ENCODE data around the gene CD93.

Gene CD93

DNA sequence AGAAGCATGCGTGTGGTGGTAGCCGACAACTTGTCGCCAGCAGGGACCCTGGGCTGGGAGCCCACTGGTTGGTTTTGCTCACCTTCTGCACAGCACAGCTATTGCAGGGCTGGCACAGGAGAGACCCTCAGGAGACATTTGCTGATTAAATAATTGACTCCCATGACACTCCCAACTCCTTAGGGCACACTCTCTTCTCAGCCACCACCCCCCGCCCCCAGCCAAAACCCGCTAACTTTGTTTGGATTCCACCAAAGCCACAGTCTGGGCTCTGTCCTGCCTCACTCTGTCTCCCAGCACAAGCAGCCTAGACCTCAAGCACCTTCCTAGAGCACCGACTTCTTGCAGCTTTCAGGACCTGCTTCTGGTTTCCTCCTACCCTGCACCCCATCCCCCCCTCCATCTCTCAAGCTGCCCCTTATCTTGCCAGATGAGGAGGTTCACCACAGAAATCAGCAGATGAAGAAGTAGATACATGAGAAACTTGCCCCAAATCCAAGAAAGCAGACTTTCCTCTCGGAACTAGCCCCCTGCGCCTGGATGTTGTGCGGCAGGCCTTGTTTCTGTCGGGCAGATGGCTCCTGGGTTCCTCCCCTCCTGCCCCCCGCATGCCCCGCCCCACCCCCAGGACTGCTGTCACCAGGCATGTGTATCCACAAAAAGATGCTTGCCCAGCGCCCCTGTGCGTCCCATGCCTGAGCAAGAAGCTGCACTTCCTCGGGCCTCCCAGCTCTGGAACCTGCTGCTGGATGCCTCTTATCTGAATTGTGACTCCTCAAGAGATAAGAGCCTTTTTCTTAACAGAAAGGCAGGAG lies 35.0 kb upstream of the CD93 start:
- DNase-seq: no peak

DNA sequence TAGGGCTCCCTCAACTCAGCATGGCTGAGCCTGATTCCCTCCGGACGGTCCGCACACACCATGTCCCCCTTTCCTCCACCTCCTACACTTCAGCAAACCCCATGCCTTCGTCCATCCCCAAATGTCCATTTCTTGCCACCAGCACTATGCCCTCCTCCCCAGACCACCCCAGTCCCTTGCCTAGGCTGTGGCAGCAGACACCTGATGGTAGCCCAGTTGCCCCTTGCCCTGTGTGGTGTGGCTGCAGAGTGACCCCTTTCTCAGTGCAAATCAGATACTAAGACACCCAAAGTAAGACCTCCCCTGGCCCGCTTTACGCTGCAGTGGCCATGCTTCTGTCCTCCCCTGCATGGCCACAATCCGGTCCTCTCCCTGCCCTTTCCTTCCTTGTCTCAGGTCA lies 34.1 kb upstream of the CD93 start:
- DNase-seq: no peak

DNA sequence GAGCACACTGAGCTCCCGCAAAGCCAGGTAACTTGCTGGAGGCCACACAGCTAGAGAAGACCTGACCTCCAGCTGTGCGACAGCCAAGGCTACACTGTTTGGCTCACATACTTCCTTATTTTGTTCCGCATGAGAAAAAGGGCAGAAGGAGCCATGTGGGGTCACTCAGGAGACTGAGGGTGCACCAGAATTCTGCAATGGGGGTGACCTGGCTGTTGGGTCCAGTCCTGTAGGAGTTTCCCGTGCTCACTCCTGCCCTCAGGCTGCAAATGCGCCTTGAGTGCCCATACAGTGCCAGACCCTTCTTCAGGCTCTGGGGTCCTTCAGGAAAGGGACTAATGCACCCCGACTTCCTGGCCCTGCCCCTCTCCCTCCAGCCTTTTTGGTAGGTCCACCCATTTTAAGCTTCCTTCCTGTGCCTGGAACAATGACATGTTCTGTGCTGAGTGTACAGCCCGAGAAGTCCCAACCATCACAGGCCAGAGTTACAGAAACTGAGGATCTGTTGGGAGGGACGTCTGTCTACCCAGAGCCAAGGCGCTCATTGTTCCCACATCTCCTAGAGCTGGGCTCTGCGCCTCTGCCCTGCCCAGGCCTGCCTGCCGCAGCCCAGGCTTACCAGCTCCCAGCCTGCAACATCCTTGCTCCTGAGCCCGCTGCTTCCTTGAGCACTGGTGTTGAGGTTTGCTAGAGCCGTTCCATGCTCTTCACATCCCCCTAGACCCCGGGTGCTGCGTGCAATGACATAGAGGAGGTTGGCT lies 33.5 kb upstream of the CD93 start:
- DNase-seq: no peak

DNA sequence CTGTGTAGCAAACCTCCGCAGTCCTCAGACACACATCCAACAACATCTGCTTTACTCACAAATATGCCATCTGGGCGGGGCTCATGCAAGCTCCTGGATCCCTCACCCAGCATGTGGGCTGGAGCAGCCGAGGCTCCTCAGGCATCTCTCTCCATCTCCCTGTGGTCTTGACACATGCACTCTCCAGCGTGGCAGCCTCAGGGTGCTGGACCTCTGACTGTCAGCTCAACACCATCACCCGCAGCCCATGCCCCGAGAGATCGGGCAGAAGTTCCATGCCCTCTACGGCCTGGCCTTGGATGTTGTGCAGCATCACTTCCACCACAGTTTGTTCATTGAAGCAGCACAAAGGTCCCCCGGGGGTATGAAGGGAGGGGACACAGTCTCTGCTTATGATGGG lies 32.6 kb upstream of the CD93 start:
- DNase-seq: no peak

DNA sequence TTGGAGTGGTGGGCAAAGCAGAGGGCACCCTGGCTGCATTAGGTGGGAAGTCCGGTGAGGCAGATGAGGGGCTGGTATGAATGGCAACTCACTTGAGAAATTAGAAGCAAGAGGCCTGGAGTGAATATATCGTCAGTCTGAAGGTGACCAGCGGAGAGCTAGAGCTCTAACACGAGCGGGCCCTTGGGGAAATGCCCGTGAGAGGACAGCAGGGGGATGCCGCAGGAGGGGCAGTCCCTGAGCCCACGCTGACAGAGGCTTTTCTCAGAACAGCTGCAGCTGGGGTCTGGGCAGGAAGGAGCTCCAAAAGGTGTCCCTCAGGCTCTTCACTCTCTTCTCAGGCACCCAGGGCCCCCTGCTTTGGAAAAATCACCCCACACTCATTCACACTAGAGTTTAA lies 32.0 kb upstream of the CD93 start:
- no peak for DNase-seq

DNA sequence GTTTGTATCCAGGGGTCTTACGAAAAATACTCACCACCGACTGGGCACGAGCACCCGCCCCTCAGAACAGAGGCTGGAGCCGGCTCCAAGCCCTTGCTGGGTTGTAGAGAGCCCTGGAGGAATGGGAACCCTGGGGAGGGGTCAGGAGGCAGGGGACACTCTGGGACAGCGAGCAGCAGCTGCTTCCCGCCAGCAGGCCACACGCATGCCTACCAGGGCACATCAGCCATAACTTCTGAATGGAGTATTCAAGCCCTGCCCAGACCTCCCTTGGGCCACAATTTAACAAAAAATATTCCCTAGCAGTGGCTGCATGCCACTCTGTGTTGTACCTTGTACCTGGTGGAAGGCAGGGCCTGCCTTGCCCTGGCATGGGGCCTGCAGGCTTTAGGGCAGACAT lies 31.6 kb upstream of the CD93 start:
- DNase-seq: no peak

DNA sequence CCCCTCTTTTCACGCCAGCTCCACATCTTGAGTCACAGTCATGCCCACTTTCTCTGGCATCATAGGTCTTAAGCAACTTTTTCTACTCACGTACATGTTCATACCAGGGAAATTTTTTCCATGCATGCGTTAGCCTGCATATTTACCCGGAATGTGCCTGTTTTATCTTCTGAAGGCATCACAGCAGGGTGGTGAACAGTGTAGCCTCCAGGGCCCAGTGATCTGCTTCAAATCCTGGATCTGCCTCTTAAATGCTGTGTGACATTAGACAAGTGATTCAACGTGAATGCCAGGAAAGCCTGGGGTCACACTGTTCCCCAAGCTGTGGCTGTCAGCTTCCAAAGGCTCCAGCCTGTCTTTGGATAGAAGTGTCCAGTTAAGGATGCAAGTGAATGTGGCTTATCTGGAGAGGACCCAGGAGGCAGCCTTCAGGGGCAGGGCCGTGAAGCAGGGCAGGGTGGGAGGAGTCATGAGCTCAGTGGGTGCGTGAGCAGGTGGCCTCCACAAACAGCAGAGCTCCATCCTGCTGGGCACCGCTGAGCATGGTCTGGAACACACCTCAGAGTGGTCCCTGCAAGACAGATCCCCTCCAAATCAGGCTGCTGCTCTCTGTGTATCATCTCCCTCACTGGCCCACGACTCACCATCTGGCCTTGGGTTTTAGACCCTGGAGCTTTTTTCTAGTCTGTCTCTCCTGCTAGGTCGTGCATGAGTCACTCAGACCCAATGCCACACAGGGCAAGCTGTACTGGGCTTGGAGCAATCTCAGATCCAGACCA lies 30.4 kb upstream of the CD93 start:
- DNase-seq: no peak

DNA sequence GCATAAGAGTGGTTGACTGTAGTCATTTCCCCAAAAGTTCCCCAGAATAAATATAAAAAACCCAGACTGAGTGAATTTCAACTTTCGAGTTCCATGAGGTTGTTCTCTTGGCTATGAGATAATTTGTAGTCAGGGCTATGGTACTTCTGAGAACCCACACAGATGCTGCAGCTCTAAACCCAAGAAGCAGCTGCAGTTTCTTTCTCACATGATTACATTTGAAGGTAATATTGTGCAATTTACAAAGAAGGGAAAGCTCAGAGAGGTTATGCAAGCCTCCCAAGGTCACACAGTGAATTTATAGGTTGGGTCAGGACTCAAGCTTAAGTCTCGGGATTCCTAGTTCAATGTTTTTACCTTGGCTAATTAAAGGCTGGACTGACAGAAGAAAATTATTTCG lies 29.7 kb upstream of the CD93 start:
- DNase-seq: no peak

DNA sequence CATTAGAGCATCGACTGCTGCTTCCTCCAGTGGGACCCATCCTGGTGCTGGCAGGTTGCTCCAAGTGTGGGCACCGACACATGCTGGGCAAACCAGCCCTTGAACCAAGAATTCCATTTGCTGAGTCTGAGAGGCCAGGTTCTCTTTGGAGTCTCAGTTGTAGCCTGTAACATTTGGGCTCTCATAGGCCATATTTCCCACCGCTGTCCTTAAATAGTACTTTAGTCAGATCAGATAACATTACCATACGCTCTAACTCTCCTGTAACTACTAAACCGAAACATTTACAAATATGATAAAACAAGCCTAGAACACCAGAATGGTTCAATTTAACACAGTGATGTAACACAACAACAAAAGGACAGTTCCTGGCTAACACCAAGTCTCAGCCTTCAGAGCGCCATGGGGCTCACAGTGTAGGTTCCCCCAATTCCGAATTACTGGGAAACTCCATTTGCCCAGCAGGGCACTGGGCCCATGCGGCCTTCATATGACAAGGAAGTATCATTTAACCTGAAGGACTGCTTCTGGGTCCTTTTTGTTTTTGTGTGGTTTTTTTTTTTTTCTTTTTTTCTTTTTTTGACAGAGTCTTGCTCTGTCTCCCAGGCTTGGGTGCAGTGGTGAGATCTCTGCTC lies 28.4 kb upstream of the CD93 start:
- no peak for DNase-seq

DNA sequence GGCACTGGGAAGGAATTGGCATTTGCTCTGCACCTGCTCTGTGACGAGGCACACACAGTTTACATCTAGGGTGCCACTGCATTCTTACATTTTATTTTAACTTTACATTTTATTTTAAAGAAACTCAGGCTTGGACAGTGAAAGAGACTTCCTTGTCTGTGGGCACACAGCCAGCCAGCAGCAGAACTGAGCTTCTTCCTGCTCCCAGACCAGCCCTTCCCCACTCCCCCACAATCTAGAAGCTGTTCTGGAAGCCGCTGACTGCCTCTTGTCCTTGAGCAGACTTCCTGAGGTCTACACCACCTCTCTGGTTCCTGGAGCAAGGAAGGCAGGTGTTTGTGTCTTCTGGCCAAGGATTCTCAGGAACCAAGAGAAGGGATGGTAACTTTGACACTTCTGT lies 27.9 kb upstream of the CD93 start:
- no peak for DNase-seq

DNA sequence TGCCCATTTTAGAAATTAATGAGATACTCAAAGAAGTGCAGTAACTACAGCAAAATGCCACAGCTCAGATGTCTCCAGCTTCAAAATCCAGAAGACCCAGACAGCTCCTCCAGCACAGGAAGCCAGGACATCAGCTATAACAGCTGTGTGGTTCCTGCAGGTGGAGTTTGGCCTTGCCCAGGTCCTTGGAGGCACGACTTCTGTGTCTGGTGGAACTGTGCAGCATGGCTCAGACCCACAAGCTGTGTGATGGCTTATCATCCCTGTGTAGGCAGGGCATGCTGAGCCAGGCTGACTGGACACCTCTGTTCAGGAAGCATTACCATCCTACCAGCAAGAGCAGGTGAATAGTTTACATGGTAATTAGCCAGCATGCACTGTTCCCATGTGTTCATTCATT lies 26.5 kb upstream of the CD93 start:
- DNase-seq: no peak

DNA sequence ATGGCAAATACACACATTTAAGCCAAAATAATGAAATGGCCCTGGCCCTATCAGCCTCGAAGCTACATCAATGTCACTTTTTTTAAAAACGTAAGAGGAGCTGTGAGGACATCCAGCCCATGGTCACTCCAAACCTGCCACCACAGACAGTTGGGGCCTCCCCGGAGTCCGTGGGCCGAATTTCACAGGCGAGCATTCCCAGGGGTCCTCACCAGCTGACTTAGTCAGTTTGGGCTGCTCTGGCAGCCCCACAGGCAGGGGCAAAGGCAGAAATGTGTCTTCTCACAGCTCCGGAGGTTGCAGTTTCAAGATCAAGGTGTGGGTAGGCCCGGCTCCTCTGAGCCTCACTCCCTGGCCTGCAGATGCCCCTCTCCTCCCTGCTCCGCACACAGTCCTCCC lies 25.8 kb upstream of the CD93 start:
- DNase-seq: no peak

DNA sequence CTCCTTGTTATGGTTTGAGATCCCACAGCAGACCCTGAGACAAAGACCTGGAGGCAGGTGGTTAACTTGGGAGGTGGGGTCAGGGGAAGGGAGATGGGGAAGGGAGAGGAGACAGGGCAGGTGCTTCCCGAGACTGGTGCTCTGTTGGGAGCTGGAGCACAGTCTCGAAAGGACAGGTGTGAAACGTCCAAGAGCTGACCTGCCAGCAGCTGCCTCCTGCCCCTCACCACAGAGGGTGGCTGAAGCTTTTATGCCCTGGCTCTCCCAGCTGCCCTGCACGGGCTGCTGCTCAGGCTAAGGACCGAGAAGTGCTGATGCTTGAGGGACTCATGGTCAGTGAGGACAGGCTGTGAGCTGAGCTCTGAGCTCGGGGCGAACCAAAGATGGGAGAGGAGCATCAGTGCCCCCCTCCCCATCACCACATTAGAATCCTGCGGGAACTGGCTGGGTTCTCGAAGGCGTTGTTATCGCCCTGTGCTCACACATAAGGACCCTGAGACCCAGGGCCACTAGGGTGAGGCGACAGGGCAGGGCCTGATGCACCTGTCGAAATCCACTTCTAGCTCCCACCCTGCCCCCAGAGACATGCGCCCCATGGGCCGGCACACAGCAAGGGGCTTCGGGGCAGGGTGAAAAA lies 25.3 kb upstream of the CD93 start:
- DNase-seq: no peak

DNA sequence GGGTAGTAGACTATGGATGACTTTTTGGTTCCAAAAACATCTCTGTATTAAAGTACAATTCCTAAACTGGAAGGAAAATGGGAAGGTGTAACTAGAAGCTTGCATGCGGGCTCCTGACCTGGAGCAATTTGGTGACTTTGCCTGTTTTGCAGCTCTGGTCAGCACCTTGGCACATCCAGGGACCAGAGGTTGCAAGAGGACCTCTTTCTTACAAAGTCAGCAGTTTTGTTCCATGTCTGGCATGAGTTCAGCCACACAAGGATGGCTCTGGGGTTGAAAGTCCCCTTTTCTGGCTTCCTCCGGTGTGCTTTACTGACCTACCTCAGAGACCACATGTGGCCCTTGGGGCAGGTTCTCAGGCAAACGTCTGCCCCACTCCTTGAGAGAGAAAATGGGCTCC lies 22.7 kb upstream of the CD93 start:
- no peak for DNase-seq

DNA sequence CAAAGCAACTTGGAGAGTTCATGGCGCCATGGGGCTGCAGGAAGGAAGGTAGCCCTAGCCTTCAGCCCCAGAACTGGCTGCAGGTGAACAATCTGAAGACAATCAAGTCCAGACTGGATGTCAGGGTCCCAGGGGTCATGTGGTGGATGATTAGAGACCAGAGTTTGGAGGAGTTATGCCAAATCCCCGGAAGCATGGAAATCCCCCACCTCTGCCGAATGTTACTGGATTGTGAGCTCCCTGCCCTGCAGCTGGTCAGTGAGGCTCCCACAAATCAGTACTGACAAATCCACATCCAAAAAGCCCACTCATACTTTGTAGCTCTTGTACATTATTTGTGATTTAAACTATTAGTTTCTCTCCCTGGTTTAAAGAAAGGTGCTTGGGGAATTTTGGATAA lies 21.3 kb upstream of the CD93 start:
- no peak for DNase-seq

DNA sequence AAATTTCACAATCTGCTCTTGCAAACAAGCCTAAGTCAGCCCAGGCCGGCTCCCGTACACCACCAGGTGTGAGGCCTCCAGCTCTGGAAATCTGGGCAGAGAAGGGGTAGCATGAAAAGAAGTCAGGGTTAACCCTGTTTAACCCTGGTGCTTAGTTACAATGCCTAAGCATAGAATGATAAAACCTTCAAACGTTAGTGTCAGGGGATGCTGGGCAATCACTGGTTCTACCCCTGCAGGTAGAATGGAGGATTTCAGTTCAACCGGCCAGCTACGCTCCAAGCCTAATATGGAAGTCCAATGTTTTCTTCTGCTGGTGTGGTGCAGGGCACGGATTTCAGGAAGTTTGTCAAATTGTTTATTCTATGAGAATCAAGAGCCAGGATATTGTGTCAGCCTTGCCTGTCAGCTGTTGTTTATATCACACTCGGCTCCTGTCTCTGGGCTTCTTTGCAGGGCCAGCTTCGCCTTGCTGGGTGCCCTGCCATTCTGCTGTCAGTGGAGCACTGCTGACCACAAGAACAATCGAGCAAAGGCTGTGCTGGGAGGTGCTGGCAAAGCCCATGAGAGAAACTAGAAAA lies 20.2 kb upstream of the CD93 start:
- no peak for DNase-seq

DNA sequence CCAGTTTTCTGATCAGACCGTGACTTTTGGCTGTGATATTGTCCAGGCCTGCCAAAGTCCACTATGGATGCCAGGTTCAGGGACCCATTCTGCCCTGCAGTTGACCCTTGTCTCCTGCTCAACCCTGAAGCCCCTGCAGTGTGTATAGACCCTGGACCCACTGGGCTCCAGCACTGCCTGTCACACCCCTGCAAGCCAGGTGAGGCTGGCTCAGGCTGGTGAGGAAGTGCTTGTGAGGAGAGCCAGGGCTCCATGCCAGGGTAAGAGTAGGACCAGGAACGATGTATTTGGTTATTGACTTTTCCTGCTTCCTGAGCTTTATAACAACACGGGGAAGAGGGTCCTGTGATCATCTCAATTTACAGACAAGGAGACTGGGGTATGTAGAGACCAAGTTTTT lies 19.1 kb upstream of the CD93 start:
- no peak for DNase-seq

DNA sequence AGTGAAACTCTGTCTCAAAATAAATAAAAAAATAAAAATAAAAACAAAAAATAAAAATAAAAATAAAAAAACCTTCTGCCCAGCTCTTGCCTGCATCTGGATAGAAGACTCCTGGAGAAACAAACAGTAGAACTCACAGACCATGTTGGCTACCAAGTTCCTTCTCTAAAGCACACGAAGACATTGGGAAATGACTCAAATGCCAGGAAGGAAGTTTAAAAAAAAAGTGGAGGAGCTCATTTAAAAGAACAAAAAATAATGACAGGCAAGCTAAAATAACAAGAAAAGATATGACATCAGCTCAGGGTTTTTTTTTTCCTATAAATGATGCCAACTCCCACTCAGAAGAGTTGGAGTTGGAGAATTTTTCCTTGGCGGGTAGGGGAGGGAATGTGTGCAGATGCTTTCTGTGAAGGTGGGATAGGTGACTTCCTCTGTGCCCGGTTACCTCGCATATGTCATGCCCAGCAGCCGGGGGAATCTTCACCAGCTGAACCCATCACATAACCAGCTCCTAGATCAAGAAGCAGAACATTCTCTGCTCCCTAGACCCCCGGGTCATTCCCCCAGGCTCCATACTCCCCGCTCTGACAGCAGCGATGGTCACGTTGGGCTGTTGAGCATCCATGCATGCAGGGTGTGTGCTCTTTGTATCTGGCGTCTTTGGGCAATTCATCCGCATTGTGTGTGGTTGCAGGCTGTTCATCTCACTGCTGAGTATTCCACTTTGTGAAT lies 17.3 kb upstream of the CD93 start:
- no peak for DNase-seq

DNA sequence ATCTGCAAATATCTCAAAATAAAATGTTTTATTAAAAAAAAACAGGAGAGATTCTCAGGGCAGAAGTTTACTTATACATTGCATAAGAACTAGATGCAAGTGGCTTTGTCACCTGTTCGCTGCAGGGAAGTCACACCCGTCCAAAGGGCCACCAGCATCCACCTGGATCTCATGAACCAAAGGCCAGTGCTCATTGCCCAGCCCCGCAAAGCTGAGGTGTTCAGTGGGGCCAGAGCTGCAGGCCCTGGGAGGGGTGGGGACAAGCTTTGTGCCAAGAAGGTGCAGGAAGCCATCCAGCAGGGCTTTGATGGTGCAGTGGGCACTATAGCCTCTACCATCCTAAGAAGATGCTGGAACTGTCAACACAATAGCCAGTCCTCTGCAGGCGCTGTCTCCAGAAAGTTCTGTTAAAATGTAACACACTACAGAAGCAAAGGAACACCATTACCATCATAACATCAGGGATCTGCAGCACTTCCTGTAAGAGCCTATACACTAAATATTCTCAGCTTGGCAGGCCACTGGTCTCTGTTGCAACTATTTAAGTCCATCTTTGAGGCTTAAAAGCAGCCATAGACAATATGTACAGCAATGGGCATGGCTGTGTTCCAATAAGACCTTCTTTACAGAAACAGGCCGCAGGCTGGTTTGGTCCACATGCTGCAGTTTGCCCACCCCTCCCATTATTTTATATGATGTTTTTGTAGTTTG lies 15.7 kb upstream of the CD93 start:
- no peak for DNase-seq

DNA sequence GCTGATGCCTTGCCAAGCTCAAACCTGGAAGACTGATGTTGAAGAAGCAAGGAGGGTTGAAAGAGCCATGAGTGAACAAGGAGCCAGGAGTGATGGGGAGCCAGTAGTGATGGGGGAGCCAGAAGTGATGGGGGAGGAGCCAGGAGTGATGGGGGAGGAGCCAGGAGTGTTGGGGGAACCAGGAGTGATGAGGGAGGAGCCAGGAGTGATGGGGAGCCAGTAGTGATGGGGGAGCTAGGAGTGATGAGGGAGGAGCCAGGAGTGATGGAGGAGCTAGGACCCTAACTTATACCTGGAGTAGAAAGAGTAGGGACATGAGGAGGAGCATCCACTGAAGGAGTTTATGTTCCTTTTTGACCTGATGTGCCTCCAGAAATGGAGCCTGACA lies 14.6 kb upstream of the CD93 start:
- DNase-seq: no peak

All from activated effector memory CD4-positive, alpha-beta T cell treated with Interleukin-2 at 50 U/mL for 16 hours (primary cell).